SK-N-SH (cell line): ENCODE data around the gene CEP131. TPM values are rescaled to one million over a fixed set of nuclear protein-coding genes. Genes with fewer than 3 reads are reported as not detected.

Experiments used
- CTCF ChIA-PET: fragments of 300-600, 350-600 bp; formaldehyde crosslinking; extraction: SDS; loops from one replicate; lab custom pipeline; 2021; lab: Yijun Ruan, JAX
- POLR2A ChIA-PET: fragments of 350-600 bp; sonication (Branson Sonifier 250); formaldehyde crosslinking; extraction: SDS; loops from one replicate; lab custom pipeline; 2020; ENCODE audit warnings: antibody characterized with exemption, inconsistent platforms; lab: Yijun Ruan, JAX
- DNase-seq: peaks from one replicate; pipeline ENCODE4 v3.0.0; 2012
- H2AFZ ChIP-seq: fragments of 200-600 bp; sonication (generic); 2 replicates; pipeline ENCODE4 v1.8.1; 2016; ENCODE audit warnings: antibody characterized with exemption, mild to moderate bottlenecking, low read depth
- H3F3A ChIP-seq: fragments of 200-600 bp; sonication (generic); replicated peaks from 2 replicates; pipeline ENCODE3; 2016; ENCODE audit warnings: antibody characterized with exemption, mild to moderate bottlenecking; ENCODE audit not compliant: insufficient read depth
- H3K27ac ChIP-seq, 2 experiments: fragments of 200-500 bp in 1 of 2; fragments of 200-600 bp in 1 of 2; sonication (Bioruptor generic) in 1 of 2; sonication (generic), shearing (Covaris generic) in 1 of 2; 2 replicates each; pipeline versions ENCODE4 v1.5.1 to v1.6.1; 2014 to 2016; ENCODE audit warnings: low read depth in 2 of 2, inconsistent platforms in 1 of 2, low read length in 1 of 2, mild to moderate bottlenecking in 1 of 2, mixed read lengths in 1 of 2
- H3K27me3 ChIP-seq: fragments of 200-600 bp; sonication (generic), shearing (Covaris generic); 2 replicates; pipeline ENCODE4 v1.6.1; 2016; ENCODE audit warnings: mixed run types; ENCODE audit not compliant: insufficient read depth
- H3K36me3 ChIP-seq, 2 experiments: fragments of 200-500 bp in 1 of 2; fragments of 200-600 bp in 1 of 2; sonication (Bioruptor generic) in 1 of 2; sonication (generic) in 1 of 2; replicated peaks in 1 of 2; 2 replicates each; pipeline versions ENCODE3 to v1.5.1; 2014 to 2016; ENCODE audit warnings: low read length in 1 of 2, mild to moderate bottlenecking in 1 of 2; ENCODE audit not compliant: insufficient read depth in 2 of 2, control insufficient read depth in 1 of 2
- H3K4me1 ChIP-seq, 2 experiments: fragments of 200-500 bp in 1 of 2; fragments of 200-600 bp in 1 of 2; sonication (Bioruptor generic) in 1 of 2; sonication (generic), shearing (Covaris generic) in 1 of 2; 2 replicates each; pipeline versions ENCODE4 v1.5.1 to v1.6.1; 2014 to 2016; ENCODE audit warnings: low read depth in 1 of 2, low read length in 1 of 2, mixed run types in 1 of 2; ENCODE audit not compliant: insufficient read depth in 2 of 2, control insufficient read depth in 1 of 2
- H3K4me2 ChIP-seq: fragments of 200-600 bp; sonication (generic), shearing (Covaris generic); 2 replicates; pipeline ENCODE4 v1.6.1; 2017; ENCODE audit warnings: mixed run types
- H3K4me3 ChIP-seq, 2 experiments: fragments of 200-500 bp in 1 of 2; fragments of 200-600 bp in 1 of 2; sonication (Bioruptor generic) in 1 of 2; sonication (generic), shearing (Covaris generic) in 1 of 2; 2 replicates each; pipeline versions ENCODE4 v1.5.1 to v1.8.1; 2014 to 2016; ENCODE audit warnings: low read depth in 2 of 2, inconsistent platforms in 1 of 2, low read length in 1 of 2, mild to moderate bottlenecking in 1 of 2, mixed read lengths in 1 of 2, moderate library complexity in 1 of 2
- H3K79me2 ChIP-seq: fragments of 200-600 bp; sonication (generic); 2 replicates; pipeline ENCODE4 v1.8.1; 2017; ENCODE audit warnings: mild to moderate bottlenecking; ENCODE audit not compliant: insufficient read depth
- H3K9ac ChIP-seq: fragments of 200-600 bp; sonication (generic); 2 replicates; pipeline ENCODE4 v1.6.1; 2017; ENCODE audit warnings: mixed run types
- H3K9me2 ChIP-seq: fragments of 200-600 bp; sonication (generic); 2 replicates; pipeline ENCODE4 v1.6.1; 2017; ENCODE audit warnings: mixed run types
- H3K9me3 ChIP-seq: fragments of 200-600 bp; sonication (generic); 2 replicates; pipeline ENCODE4 v1.6.1; 2017; ENCODE audit warnings: mixed run types, mild to moderate bottlenecking, moderate library complexity
- H4K20me1 ChIP-seq: fragments of 200-600 bp; sonication (generic); 2 replicates; pipeline ENCODE4 v1.6.1; 2017; ENCODE audit warnings: mild to moderate bottlenecking, mixed run types; ENCODE audit not compliant: insufficient read depth
- CHD2 ChIP-seq: fragments of 150-350 bp; IDR thresholded peaks from 2 replicates; pipeline ENCODE4 v1.6.1; 2018; ENCODE audit warnings: low read length; ENCODE audit not compliant: partially characterized antibody
- ELF1 ChIP-seq: IDR thresholded peaks from 2 replicates; pipeline ENCODE4 v1.4.0; 2012
- FOXJ3 ChIP-seq: sonication (generic); formaldehyde crosslinking; IDR thresholded peaks from 2 replicates; pipeline ENCODE4 v1.5.1; 2020; ENCODE audit warnings: mild to moderate bottlenecking, missing genetic modification reagents
- GATA2 ChIP-seq: sonication (generic); formaldehyde crosslinking; IDR thresholded peaks from 2 replicates; pipeline ENCODE4 v1.5.0; 2020; ENCODE audit warnings: mild to moderate bottlenecking, missing genetic modification reagents
- MEF2A ChIP-seq: IDR thresholded peaks from 2 replicates; pipeline ENCODE4 v1.4.0; 2012; ENCODE audit warnings: low read depth, borderline replicate concordance
- MXI1 ChIP-seq: IDR thresholded peaks from 2 replicates; pipeline ENCODE4 v1.6.1; 2012; ENCODE audit warnings: mild to moderate bottlenecking, low read depth, low read length, improper control_type of control experiment
- NRF1 ChIP-seq: IDR thresholded peaks from 2 replicates; pipeline ENCODE4 v1.6.1; 2012; ENCODE audit warnings: low read depth, mild to moderate bottlenecking, low read length
- POLR2AphosphoS5 ChIP-seq: IDR thresholded peaks from 2 replicates; pipeline ENCODE4 v1.6.1; 2012; ENCODE audit warnings: low read depth, low read length
- RAD21 ChIP-seq: IDR thresholded peaks from 2 replicates; pipeline ENCODE4 v1.6.1; 2012; ENCODE audit warnings: mild to moderate bottlenecking, low read length
- RCOR1 ChIP-seq: fragments of 150-350 bp; IDR thresholded peaks from 2 replicates; pipeline ENCODE4 v1.6.1; 2017; ENCODE audit warnings: antibody characterized with exemption, low read length
- RFX5 ChIP-seq: IDR thresholded peaks from 2 replicates; pipeline ENCODE4 v1.6.1; 2012; ENCODE audit warnings: mild to moderate bottlenecking, improper control_type of control experiment, low read length
- RXRA ChIP-seq: IDR thresholded peaks from 2 replicates; pipeline ENCODE4 v1.4.0; 2012; ENCODE audit warnings: low read depth, mild to moderate bottlenecking, borderline replicate concordance
- SIN3A ChIP-seq: IDR thresholded peaks from 2 replicates; pipeline ENCODE4 v1.6.1; 2012; ENCODE audit warnings: low read depth, mild to moderate bottlenecking, low read length, moderate library complexity, borderline replicate concordance
- TAF1 ChIP-seq: IDR thresholded peaks from 2 replicates; pipeline ENCODE4 v1.6.1; 2012; ENCODE audit warnings: low read depth, mild to moderate bottlenecking, low read length, moderate library complexity, borderline replicate concordance
- TCF12 ChIP-seq: IDR thresholded peaks from 2 replicates; pipeline ENCODE4 v1.4.0; 2012
- YY1 ChIP-seq: IDR thresholded peaks from 2 replicates; pipeline ENCODE4 v1.4.0; 2012; ENCODE audit warnings: low read depth, mild to moderate bottlenecking
- WGBS: methylation state at CpG from one replicate; pipeline ENCODE4 v1.1.6; 2017; ENCODE audit warnings: low lambda C conversion rate; 5-methylcytosine and 5-hydroxymethylcytosine counted together
- polyA plus RNA-seq, 3 experiments: library from polyadenylated mRNA; depleted of rRNA; stranded (reverse); fragments of >200 nt; gene quantifications; 2 replicates each; pipeline ENCODE4 v1.2.3, GENCODE V29; 2012
- TF ChIP-seq, protein P1 (sequence below): fragments of 150-350 bp; IDR thresholded peaks from 2 replicates; pipeline ENCODE4 v1.6.1; 2017; ENCODE audit warnings: antibody characterized with exemption, low read length, low read depth, borderline replicate concordance
- TF ChIP-seq, protein P2 (sequence below): fragments of 150-350 bp; IDR thresholded peaks from 2 replicates; pipeline ENCODE4 v1.6.1; 2016; ENCODE audit warnings: mild to moderate bottlenecking, low read depth, low read length

Gene CEP131
- polyA plus RNA-seq, 1 of the 3 experiments (the other 2 are of a cell fraction), result 34.8 TPM

GRCh38 chr17:81251094-81251708 lies 28.4 kb upstream of the CEP131 start (continued):
- TF ChIP-seq RAD21 (no peak), GATA2 (CRISPR knock-in tag) (no peak), NRF1 (no peak), CHD2 (no peak), ELF1 (no peak), RFX5 (no peak)

DNA sequence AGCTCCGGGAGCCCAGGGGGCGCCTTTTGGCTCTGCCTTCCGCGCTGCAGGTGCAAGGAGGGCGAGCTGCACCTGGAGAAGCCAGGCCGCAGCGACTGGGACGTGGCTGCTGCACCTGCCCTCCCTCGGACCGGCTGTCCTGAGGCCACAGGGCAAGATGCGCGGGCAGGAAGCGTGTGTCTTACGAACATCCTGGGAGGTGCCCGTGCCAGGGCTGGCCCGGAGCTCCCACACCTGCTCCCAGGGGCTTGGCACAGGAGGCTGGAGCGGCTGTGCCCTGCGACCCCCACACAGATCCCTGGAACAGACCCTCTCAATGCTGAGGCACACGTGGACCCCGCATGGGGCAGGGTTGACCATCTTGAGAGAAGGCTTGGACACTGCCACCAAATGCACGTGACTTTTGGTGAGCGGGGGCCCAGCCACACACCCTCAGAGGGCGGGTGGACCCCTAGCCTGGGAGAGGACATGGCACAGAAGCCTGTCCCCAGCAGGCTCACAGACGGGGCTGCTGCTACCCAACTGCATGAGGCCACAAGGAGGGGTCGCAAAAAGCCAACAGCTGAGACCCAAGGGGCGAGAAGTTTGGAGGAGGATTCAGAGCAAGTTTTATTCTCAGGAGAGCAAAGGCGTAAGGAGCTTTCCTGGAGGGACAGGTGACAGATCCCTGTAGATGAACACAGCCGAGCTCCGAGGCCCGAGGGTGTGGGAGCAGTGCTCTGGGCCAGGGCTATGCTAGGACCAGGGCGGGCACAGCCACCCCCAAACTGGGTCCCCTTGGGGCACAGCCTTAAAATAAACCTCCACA lies 27.7 kb upstream of the CEP131 start:
- CTCF ChIA-PET, result interaction anchor here (0.6 to 11.3 kb wide), 10 partner anchors 8 to 350 kb away, joined by 3 to 140 read pairs (median 4); partner anchors contain the start of genes NDUFAF8 and TEPSIN

More for the DNA sequence above, 27.7 kb upstream of the CEP131 start:
- WGBS, result 97% methylated on average over 21 of the region's 31 CpGs
- Histone ChIP-seq H3F3A (no peaks in the 10 kb centered on the region), H3K4me3 (no peak overlapping the region), H3K27ac (peak overlapping the region in 1 of 2 experiments; percentile 62; a peak in 1 of 4 replicates), H3K9me2 (no peaks in the 10 kb centered on the region), H4K20me1 (peaks cover 6% of the 10 kb centered on the region; the same call in 1 of the 2 replicates), H3K36me3 (peaks cover 35 to 48% of the 10 kb centered on the region in 2 experiments), H2AFZ (no peak overlapping the region), H3K9ac (no peak overlapping the region), H3K4me2 (no peak overlapping the region), H3K4me1 (peaks cover 0 to 31% of the 10 kb centered on the region in 2 experiments; a peak in 1 of 4 replicates)
- POLR2A ChIA-PET, result no interaction called here
- DNase-seq, result no peak
- no peak for TF ChIP-seq TCF12
- no peak for TF ChIP-seq RCOR1
- no peak for TF ChIP-seq YY1
- TF ChIP-seq RXRA, result no peak
- no peak for TF ChIP-seq NRF1
- no peak for TF ChIP-seq GATA2 (CRISPR knock-in tag)
- TF ChIP-seq, protein P1, sequence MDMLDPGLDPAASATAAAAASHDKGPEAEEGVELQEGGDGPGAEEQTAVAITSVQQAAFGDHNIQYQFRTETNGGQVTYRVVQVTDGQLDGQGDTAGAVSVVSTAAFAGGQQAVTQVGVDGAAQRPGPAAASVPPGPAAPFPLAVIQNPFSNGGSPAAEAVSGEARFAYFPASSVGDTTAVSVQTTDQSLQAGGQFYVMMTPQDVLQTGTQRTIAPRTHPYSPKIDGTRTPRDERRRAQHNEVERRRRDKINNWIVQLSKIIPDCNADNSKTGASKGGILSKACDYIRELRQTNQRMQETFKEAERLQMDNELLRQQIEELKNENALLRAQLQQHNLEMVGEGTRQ, result no peak
- TF ChIP-seq MEF2A, result no peak
- no peak for TF ChIP-seq RAD21
- no peak for TF ChIP-seq FOXJ3 (CRISPR knock-in tag)
- TF ChIP-seq ELF1, result no peak
- TF ChIP-seq TAF1, result no peak
- no peak for TF ChIP-seq SIN3A
- no peak for TF ChIP-seq POLR2AphosphoS5
- TF ChIP-seq, protein P2, sequence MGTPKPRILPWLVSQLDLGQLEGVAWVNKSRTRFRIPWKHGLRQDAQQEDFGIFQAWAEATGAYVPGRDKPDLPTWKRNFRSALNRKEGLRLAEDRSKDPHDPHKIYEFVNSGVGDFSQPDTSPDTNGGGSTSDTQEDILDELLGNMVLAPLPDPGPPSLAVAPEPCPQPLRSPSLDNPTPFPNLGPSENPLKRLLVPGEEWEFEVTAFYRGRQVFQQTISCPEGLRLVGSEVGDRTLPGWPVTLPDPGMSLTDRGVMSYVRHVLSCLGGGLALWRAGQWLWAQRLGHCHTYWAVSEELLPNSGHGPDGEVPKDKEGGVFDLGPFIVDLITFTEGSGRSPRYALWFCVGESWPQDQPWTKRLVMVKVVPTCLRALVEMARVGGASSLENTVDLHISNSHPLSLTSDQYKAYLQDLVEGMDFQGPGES, result no peak
- TF ChIP-seq RFX5, result no peak
- TF ChIP-seq MXI1, result no peak
- TF ChIP-seq, all 33 proteins: peak for 0
- H3K9me3 ChIP-seq, result no peaks in the 10 kb centered on the region
- peaks cover 13% of the 10 kb centered on the region; the same call in 1 of the 2 replicates for H3K79me2 ChIP-seq
- no peaks in the 10 kb centered on the region for H3K27me3 ChIP-seq
